Stimulated activated naive CD4-positive, alpha-beta T cell (primary cell): ENCODE data around the gene MEMO1.

Experiments
- DNase-seq, 6 experiments: peaks; one replicate each; lab custom pipeline; 2025; lab: John Stamatoyannopoulos, UW

The MEMO1 gene

GRCh38 chr2:31823558-31823957, 187.2 kb downstream of the MEMO1 start:
- DNase-seq = no peak

GRCh38 chr2:31822587-31822986, 188.2 kb downstream of the MEMO1 start:
- DNase-seq = no peak
